NCI-H2196 (cell line): ENCODE measurements around the gene SCYL2.
A peak's percentile ranks its signal among the peaks of the same experiment; 100 is the strongest.
"Not testable (repeated sequence)": the region's sequence is repeated elsewhere in the genome, so short reads cannot be mapped to it uniquely, and the experiment has no call there.

ENCODE experiments used
- DNase-seq: peaks from one replicate; lab custom pipeline; 2025; ENCODE audit not compliant: unreplicated experiment; lab: John Stamatoyannopoulos, UW

SCYL2 gene

GRCh38 chr12:100258127-100258526 lies 8.8 kb upstream of the SCYL2 start:
- DNase-seq, result no peak

- no peak for DNase-seq
Measured at GRCh38 chr12:100263131-100263530, 3.8 kb upstream of the SCYL2 start.

- not testable (repeated sequence) for DNase-seq
Measured at GRCh38 chr12:100265107-100265506, 1.9 kb upstream of the SCYL2 start.

GRCh38 chr12:100265732-100266584 lies 1.0 kb upstream of the SCYL2 start:
- DNase-seq, result no peak

- DNase-seq, result no peak
Measured at GRCh38 chr12:100266585-100266834, 467 bp upstream of the SCYL2 start.

- DNase-seq, result peak; percentile 23
Measured at GRCh38 chr12:100267603-100268281, 765 bp downstream of the SCYL2 start.

- no peak for DNase-seq
Measured at GRCh38 chr12:100268835-100269564, 2.0 kb downstream of the SCYL2 start.

- no peak for DNase-seq
Measured at GRCh38 chr12:100273782-100274181, 6.8 kb downstream of the SCYL2 start.

GRCh38 chr12:100274291-100274690 lies 7.3 kb downstream of the SCYL2 start:
- DNase-seq, result no peak

GRCh38 chr12:100279159-100279558 lies 12.2 kb downstream of the SCYL2 start:
- DNase-seq, result no peak

- no peak for DNase-seq
Measured at GRCh38 chr12:100279607-100280244, 12.7 kb downstream of the SCYL2 start.

GRCh38 chr12:100284556-100284955 lies 17.6 kb downstream of the SCYL2 start:
- DNase-seq, result not testable (repeated sequence)

GRCh38 chr12:100289038-100289437 lies 22.1 kb downstream of the SCYL2 start:
- DNase-seq, result no peak

GRCh38 chr12:100290016-100290415 lies 23.0 kb downstream of the SCYL2 start:
- DNase-seq, result no peak

- DNase-seq, result no peak
Measured at GRCh38 chr12:100293017-100293416, 26.0 kb downstream of the SCYL2 start.

GRCh38 chr12:100294366-100294765 lies 27.4 kb downstream of the SCYL2 start:
- DNase-seq, result not testable (repeated sequence)

GRCh38 chr12:100295764-100296555 lies 29.0 kb downstream of the SCYL2 start:
- no peak for DNase-seq

- no peak for DNase-seq
Measured at GRCh38 chr12:100302081-100302480, 35.1 kb downstream of the SCYL2 start.

- no peak for DNase-seq
Measured at GRCh38 chr12:100303831-100304230, 36.9 kb downstream of the SCYL2 start.

GRCh38 chr12:100304334-100304733 lies 37.4 kb downstream of the SCYL2 start:
- DNase-seq, result not testable (repeated sequence)

GRCh38 chr12:100308138-100308537 lies 41.2 kb downstream of the SCYL2 start:
- not testable (repeated sequence) for DNase-seq
